Cardiac fibroblast (primary cell): ENCODE data around the gene MBOAT1.

Experiments
- DNase-seq, 2 donors: peaks; one replicate each; pipeline versions ENCODE4 v3.0.0 to v3.0.0-alpha.2; 2010; ENCODE audit warnings: low read depth in 2 of 2
- H3K4me3 ChIP-seq, 2 donors: replicated peaks in 1 of 2; 1 replicate in 1 of 2; 2 replicates in 1 of 2; pipeline ENCODE4 v1.5.1; 2011; ENCODE audit warnings: low read depth in 2 of 2, low read length in 2 of 2, mild to moderate bottlenecking in 2 of 2, moderate library complexity in 1 of 2
- CTCF ChIP-seq: IDR thresholded peaks from one replicate; pipeline ENCODE4 v1.5.1; 2011; ENCODE audit warnings: low read depth, mild to moderate bottlenecking, low read length, inconsistent platforms

The MBOAT1 gene

DNA sequence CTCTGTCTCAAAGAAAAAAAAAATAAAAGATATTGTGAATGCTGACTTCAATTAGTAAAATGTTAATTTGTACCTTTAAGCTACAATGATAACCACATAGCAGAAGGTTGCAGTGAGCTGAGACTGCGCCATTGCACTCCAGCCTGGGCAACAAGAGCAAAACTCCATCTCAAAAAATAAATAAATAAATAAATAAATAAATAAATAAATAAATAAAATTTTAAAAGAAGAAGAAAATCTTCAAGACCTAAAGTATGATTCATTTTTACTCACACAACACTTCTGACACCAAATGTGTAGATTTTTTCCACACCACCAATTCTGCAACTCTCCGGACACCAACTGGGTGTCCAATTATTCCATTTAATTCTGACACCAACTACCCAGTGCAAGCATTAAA is 28.8 kb upstream of the MBOAT1 start:
- H3K4me3 ChIP-seq = no peak overlapping the region
- DNase-seq = no peak
- TF ChIP-seq CTCF = no peak

- TF ChIP-seq CTCF = no peak
- no peak overlapping the region for H3K4me3 ChIP-seq
- no peak for DNase-seq
These were observed 26.7 kb upstream of the MBOAT1 start for GRCh38 chr6:20238688-20239587.

GRCh38 chr6:20237677-20238460 is 25.6 kb upstream of the MBOAT1 start:
- DNase-seq = no peak
- TF ChIP-seq CTCF = no peak
- H3K4me3 ChIP-seq = no peak overlapping the region

GRCh38 chr6:20236909-20237600 is 24.8 kb upstream of the MBOAT1 start:
- no peak overlapping the region for H3K4me3 ChIP-seq
- TF ChIP-seq CTCF = no peak
- DNase-seq = no peak

- no peak for TF ChIP-seq CTCF
- no peak overlapping the region for H3K4me3 ChIP-seq
- DNase-seq = no peak
These were observed 24.1 kb upstream of the MBOAT1 start for GRCh38 chr6:20236344-20236743.

GRCh38 chr6:20235041-20235440 is 22.8 kb upstream of the MBOAT1 start:
- TF ChIP-seq CTCF = no peak
- no peak overlapping the region for H3K4me3 ChIP-seq
- DNase-seq = no peak
